CD4-positive, alpha-beta T cell treated with Interleukin-1 beta for 1 hour (primary cell): ENCODE measurements around the gene DUSP11.

Experiments
- DNase-seq, 2 donors: peaks; one replicate each; pipeline ENCODE4 v3.0.0-alpha.2; 2020 to 2022

The DUSP11 gene

GRCh38 chr2:73716543-73717250 is 63.2 kb downstream of the DUSP11 start:
- no peak for DNase-seq

GRCh38 chr2:73714091-73714490 is 65.8 kb downstream of the DUSP11 start:
- no peak for DNase-seq
